HG02678 (cell line): ENCODE data around the gene SLC4A1.

Experiments used
- ATAC-seq: cut with Tn5 transposase; IDR thresholded peaks from one replicate; pipeline ENCODE4 v1.9.1; 2021; ENCODE audit warnings: mild to moderate bottlenecking, moderate library complexity; ENCODE audit not compliant: unreplicated experiment

SLC4A1 gene

GRCh38 chr17:44267818-44268490 is at the start of gene SLC4A1:
TSS of gene SLC4A1 (minus strand) at chr17:44268135. CDS start at chr17:44262866, 5,269 bp downstream.
- ATAC-seq = no peak

- ATAC-seq = no peak
Measured at GRCh38 chr17:44317545-44317944, 49.6 kb upstream of the SLC4A1 start.

GRCh38 chr17:44315760-44316731 is 48.1 kb upstream of the SLC4A1 start:
- ATAC-seq = no peak

GRCh38 chr17:44314869-44315661 is 47.1 kb upstream of the SLC4A1 start:
- ATAC-seq = no peak

DNA sequence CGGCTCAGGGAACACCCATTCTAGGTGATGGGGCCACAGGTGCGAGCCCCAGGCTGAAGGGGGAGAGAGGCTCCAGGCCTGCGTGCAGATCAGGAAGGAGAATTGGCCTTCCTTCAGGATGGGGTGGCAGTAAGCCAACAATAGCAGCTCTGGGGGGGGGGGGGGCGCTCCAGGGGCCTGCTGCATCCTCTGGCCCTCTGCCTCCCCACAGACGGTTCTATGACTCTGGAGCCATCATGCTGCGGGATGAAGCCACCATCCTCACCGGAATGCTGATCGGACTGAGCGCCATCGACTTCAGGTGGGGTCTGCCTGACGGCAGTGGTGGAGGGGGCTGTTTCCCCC is 46.6 kb upstream of the SLC4A1 start:
- no peak for ATAC-seq

- ATAC-seq = no peak
Measured at GRCh38 chr17:44314031-44314430, 46.1 kb upstream of the SLC4A1 start.

DNA sequence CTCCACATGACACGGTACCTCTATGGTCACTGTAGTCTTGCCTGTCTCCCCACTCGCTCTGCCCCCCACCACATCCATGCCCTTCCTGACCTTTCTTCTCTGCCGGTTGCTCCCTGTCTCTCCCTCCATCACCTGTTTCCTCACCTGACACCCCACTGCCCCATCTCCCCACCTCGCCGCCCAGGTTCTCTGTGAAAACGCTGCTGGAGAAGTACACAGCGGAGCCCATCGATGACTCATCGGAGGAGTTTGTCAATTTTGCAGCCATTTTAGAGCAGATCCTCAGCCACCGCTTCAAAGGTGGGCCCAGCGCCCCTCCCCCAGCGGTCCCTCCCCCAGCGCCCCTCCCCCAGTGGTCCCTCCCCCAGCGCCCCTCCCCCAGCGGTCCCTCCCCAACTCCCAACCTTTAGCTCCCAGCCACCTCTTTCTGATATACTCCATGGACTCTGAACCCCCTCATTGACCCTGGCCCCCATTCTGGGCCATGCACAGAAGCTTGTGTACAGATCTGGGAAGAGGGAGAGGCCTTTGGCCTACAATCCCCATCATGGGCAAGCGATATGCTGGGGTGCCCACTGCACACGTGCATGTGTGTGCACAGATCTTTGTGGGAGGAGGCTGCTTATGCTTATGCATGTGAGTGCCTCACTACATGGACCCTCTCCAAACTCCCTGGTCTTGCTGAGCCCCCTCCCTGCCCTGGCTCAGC is 44.6 kb upstream of the SLC4A1 start:
- no peak for ATAC-seq

DNA sequence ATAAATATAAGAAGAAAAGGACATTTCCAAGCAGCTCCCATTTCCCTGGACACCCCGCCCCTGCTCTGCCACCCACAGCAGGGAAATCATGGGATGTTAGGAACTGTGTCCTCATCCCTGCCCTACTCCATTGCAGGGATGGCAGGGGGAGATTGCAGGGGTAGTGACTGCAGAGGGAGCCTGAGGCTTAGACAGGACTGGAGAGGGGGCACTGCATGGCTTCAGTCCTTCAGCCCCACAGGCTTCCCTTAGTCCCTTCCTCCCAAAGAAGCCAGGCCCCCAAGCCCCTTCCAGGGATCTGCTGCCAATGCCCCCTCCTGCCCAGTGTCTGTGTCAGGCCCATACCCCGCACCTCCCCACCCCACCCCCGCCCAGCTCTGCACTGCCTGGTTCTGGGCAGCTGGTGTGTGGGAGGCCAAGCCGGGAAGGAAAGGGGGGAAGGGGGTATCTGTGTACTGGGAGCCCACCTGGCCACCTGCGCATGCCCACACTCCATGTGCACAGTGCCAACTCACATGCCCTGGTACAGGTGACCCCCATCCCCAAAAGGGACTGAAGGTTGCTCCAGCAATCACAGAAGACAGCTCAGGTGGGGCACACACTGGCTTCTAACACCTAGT is 43.7 kb upstream of the SLC4A1 start:
- ATAC-seq = no peak

DNA sequence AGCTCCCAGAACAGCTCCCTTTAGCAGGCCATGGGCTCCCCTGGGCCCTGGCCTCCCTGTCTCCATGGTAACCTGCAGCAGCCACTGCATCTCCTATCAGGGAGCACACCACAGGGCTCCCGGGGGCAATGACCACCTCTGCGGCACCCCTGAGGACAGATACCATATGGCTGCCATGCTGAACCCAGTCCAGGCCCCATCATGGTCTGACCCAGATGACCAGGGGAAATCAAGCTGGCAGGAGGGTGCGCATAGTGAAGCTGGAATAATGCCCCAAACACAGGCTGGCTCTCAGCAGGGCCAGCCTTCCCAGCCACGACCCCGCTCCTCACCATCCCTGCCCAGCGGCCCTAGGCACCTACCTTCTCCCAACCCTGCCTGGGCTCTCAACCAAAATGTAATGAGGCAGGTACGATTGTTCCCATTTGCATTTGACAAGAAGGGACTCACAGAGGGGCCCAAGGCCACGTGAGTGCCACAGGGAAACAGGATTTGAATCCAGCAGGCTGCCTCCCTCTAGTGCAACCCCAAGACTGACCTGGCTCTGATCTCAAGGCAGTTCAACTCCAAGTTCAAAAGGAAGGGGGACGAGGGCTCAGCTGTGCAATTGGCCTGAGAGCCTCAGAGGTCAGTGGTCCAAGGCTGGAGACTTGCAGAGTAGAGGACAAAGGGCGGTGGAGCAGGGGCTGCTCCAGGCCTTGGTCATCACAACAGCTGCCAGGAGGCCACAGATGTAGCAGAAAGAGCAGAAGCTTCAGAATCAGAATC is 42.9 kb upstream of the SLC4A1 start:
- ATAC-seq = no peak

DNA sequence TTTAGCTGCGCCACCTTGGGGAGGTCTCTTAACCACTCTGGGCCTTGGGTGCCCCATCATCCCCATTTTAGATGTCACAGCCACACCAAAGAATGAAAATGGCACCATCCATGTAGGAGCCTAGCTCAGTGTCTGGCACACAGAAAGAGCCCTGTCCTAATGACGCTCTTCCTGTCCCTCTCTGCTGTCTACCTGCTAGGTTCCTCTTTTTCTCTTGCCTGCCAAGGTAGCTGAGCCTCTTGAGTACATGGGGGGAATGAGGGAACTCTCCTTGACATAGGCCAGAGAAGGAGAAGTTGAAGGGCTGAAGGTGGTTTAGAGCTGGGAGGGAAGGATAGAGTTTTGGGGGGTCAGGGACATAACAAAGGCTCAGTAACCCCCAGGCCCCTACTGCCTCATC is 42.3 kb upstream of the SLC4A1 start:
- no peak for ATAC-seq

GRCh38 chr17:44309472-44309871 is 41.5 kb upstream of the SLC4A1 start:
- ATAC-seq = no peak

- no peak for ATAC-seq
Measured at GRCh38 chr17:44308865-44309264, 40.9 kb upstream of the SLC4A1 start.

- ATAC-seq = peak; percentile 62
Measured at GRCh38 chr17:44308320-44308818, 40.4 kb upstream of the SLC4A1 start, which contains the start of gene RUNDC3A. TSS of gene RUNDC3A (plus strand) at chr17:44308601. CDS start at chr17:44308833, 232 bp downstream.

- ATAC-seq = no peak
Measured at GRCh38 chr17:44307387-44308186, 39.7 kb upstream of the SLC4A1 start.

- ATAC-seq = no peak
Measured at GRCh38 chr17:44304651-44305050, 36.7 kb upstream of the SLC4A1 start.

DNA sequence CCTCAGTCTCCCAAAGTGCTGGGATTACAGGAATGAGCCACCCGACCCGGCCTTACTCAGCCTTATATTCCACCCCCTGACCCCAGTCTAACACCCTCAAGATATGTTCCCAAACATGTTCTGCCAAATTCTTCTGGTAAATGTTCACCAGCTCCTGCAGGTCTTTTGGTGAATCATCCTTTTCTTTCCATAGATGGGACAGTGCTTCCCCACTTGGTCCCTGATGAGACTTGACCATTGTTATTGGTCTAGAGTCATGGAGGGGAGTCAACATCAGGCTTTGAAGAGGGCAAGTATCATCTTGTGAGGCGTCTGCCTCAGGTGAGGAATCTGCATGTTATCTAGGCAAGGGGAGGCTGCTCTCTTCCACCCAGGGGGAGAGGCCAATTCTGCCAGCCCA is 30.0 kb upstream of the SLC4A1 start:
- no peak for ATAC-seq

DNA sequence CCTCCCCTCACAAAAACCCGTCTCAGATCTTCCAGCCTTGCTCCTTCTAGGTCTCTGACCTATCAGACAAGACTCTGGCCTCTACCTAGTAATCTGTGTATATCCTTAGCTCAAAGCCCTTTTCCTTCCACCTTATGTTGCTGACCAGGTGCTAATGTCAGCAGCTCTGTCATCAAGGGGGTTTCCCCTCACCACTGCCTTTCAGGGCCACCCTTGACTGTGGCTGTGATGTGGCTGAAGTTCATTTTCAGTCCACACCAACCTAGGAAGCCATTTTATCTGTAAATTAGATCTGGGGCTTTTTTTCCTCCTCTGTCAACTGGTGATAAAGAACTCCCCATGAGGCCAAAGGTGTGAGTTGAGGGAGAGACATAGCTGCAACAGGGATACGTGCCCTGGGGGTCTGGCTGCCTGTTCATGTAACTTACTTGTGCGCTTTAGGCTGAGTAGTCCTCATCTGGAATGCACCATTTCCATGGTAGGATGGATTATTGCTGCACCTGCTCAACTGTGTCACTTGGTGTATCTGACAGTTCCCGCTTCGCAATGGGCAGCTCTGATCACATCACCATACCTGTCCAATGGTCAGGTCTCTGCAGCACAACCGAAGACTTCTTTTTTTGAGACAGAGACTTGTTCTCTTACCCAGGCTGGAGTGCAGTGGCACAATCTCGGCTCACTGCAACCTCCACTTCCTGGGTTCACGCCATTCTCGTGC is 25.7 kb upstream of the SLC4A1 start:
- no peak for ATAC-seq

- ATAC-seq = no peak
Measured at GRCh38 chr17:44287651-44288050, 19.7 kb upstream of the SLC4A1 start.
